Esophagus muscularis mucosa (tissue), 4 donors: ENCODE measurements around the gene MADCAM1. TPM values are rescaled to one million over a fixed set of nuclear protein-coding genes. Genes with fewer than 3 reads are reported as not detected.

Experiments used
- DNase-seq: peaks from one replicate; pipeline ENCODE4 v3.0.0-alpha.2; 2017; ENCODE audit errors: extremely low spot score
- H3K27ac ChIP-seq, 4 donors: fragments of 200-600 bp; sonication (generic); replicated peaks in 1 of 4; 1 replicate in 3 of 4; 2 replicates in 1 of 4; pipeline ENCODE4 v1.5.1; 2016 to 2019; ENCODE audit warnings: mild to moderate bottlenecking in 1 of 4
- H3K27me3 ChIP-seq, 4 donors: fragments of 200-600 bp; sonication (generic); one replicate each; pipeline versions ENCODE4 v1.5.1 to v1.6.0; 2016 to 2019
- H3K36me3 ChIP-seq, 4 donors: fragments of 200-600 bp; sonication (generic); one replicate each; pipeline ENCODE4 v1.5.1; 2016 to 2019
- H3K4me1 ChIP-seq, 4 donors: fragments of 200-600 bp; sonication (generic); one replicate each; pipeline ENCODE4 v1.5.1; 2016 to 2019
- H3K4me3 ChIP-seq, 4 donors: fragments of 200-600 bp; sonication (generic); 1 replicate in 2 of 4; 2 replicates in 2 of 4; pipeline ENCODE4 v1.5.1; 2016 to 2019; ENCODE audit warnings: mild to moderate bottlenecking in 4 of 4, moderate library complexity in 1 of 4
- H3K9me3 ChIP-seq, 4 donors: fragments of 200-600 bp; sonication (generic); 1 replicate in 3 of 4; 2 replicates in 1 of 4; pipeline ENCODE4 v1.5.1; 2016 to 2019
- CTCF ChIP-seq, 3 experiments: fragments of 200-600 bp in 2 of 3; fragments of 450-650 bp in 1 of 3; sonication (generic) in 2 of 3; IDR thresholded peaks; one replicate each; pipeline ENCODE4 v1.5.1; 2017 to 2019; ENCODE audit warnings: antibody characterized with exemption in 3 of 3, mild to moderate bottlenecking in 2 of 3, moderate library complexity in 1 of 3
- EP300 ChIP-seq: sonication (generic); formaldehyde crosslinking; IDR thresholded peaks from one replicate; pipeline ENCODE4 v1.6.1; 2017; ENCODE audit warnings: antibody characterized with exemption
- POLR2A ChIP-seq: fragments of 450-650 bp; IDR thresholded peaks from one replicate; pipeline ENCODE4 v1.6.1; 2017; ENCODE audit warnings: antibody characterized with exemption, moderate library complexity, mild to moderate bottlenecking, low read depth
- POLR2AphosphoS5 ChIP-seq, 2 donors: sonication (generic); formaldehyde crosslinking; IDR thresholded peaks; one replicate each; pipeline ENCODE4 v1.6.1; 2017; ENCODE audit warnings: antibody characterized with exemption in 2 of 2
- WGBS: methylation state at CpG from one replicate; pipeline ENCODE4 v1.1.5; 2018; 5-methylcytosine and 5-hydroxymethylcytosine counted together
- intact Hi-C: fragments of 100-400 bp; cut with DNase I; formaldehyde crosslinking; loops from one replicate; pipeline ENCODE4 v1.15.1; 2023
- total RNA-seq, 4 donors: library from RNA; depleted of rRNA; stranded (reverse); fragments of >200 nt; gene quantifications; one replicate each; pipeline versions ENCODE4 v1.1.0 to v1.2.1, GENCODE V29; 2016

Gene MADCAM1
- total RNA-seq, 4 donors from 2014 or later = 0.17 to 0.42 TPM; not detected in 2

GRCh38 chr19:519449-519865 is 23.2 kb downstream of the MADCAM1 start:
- TF ChIP-seq EP300 = no peak
- no peak for TF ChIP-seq POLR2A
- TF ChIP-seq POLR2AphosphoS5 (IDR thresholded peaks at IDR 0.05) = no peak
- TF ChIP-seq CTCF (IDR thresholded peaks at IDR 0.05) = no peak
- intact Hi-C loops = no loop called here
- no peaks in the 10 kb centered on the region for H3K27me3 ChIP-seq
- 68% methylated on average over 11 of the region's 45 CpGs for WGBS
- peaks cover 0 to 12% (median 0%) of the 10 kb centered on the region in 4 donors for H3K4me1 ChIP-seq
- peaks cover 0 to 18% (median 11%) of the 10 kb centered on the region in 4 donors for H3K36me3 ChIP-seq
- H3K27ac ChIP-seq = no peak overlapping the region
- DNase-seq = no peak
- H3K9me3 ChIP-seq = no peaks in the 10 kb centered on the region
- no peak overlapping the region for H3K4me3 ChIP-seq

GRCh38 chr19:522726-523125 is 26.4 kb downstream of the MADCAM1 start:
- 98% methylated on average over 12 of the region's 12 CpGs for WGBS
- H3K27me3 ChIP-seq = peaks cover 0 to 18% (median 0%) of the 10 kb centered on the region in 4 donors
- TF ChIP-seq EP300 = no peak
- no peak for TF ChIP-seq POLR2AphosphoS5 (IDR thresholded peaks at IDR 0.05)
- TF ChIP-seq CTCF (IDR thresholded peaks at IDR 0.05) = no peak
- no peak for TF ChIP-seq POLR2A
- H3K9me3 ChIP-seq = no peaks in the 10 kb centered on the region
- peaks cover 0 to 18% (median 11%) of the 10 kb centered on the region in 4 donors for H3K36me3 ChIP-seq
- intact Hi-C loops = no loop called here
- H3K27ac ChIP-seq = no peak overlapping the region
- H3K4me3 ChIP-seq = no peak overlapping the region
- no peak for DNase-seq
- peaks cover 0 to 13% (median 0%) of the 10 kb centered on the region in 4 donors for H3K4me1 ChIP-seq

- DNase-seq = no peak
- WGBS = 58% methylated on average over 24 of the region's 29 CpGs
- H3K36me3 ChIP-seq = peaks cover 0 to 18% (median 10%) of the 10 kb centered on the region in 4 donors
- no peak overlapping the region for H3K27ac ChIP-seq
- intact Hi-C loops = no loop called here
- no peak overlapping the region for H3K4me3 ChIP-seq
- TF ChIP-seq CTCF (IDR thresholded peaks at IDR 0.05) (no peak), POLR2A (no peak), EP300 (no peak)
- H3K4me1 ChIP-seq = peaks cover 0 to 6% (median 0%) of the 10 kb centered on the region in 4 donors
- H3K27me3 ChIP-seq = peaks cover 0 to 18% (median 0%) of the 10 kb centered on the region in 4 donors
- no peaks in the 10 kb centered on the region for H3K9me3 ChIP-seq
These were observed 27.9 kb downstream of the MADCAM1 start for GRCh38 chr19:524062-524674.

- DNase-seq = no peak
- Histone ChIP-seq H3K36me3 (peaks cover 0 to 11% (median 2%) of the 10 kb centered on the region in 4 donors), H3K4me3 (no peak overlapping the region), H3K9me3 (no peaks in the 10 kb centered on the region), H3K27ac (no peak overlapping the region), H3K27me3 (peaks cover 0 to 18% (median 0%) of the 10 kb centered on the region in 4 donors), H3K4me1 (peaks cover 0 to 5% (median 0%) of the 10 kb centered on the region in 4 donors)
- 43% methylated on average over 6 of the region's 18 CpGs for WGBS
- intact Hi-C loops = no loop called here
- TF ChIP-seq CTCF (IDR thresholded peaks at IDR 0.05) (no peak), POLR2A (no peak), POLR2AphosphoS5 (IDR thresholded peaks at IDR 0.05) (no peak), EP300 (no peak)
These were observed 28.7 kb downstream of the MADCAM1 start for GRCh38 chr19:525029-525428.
